GM19467 (cell line): ENCODE results near the gene ITPRIPL2.

Experiments
- ATAC-seq: cut with Tn5 transposase; IDR thresholded peaks from one replicate; pipeline ENCODE4 v1.9.1; 2021; ENCODE audit warnings: mild to moderate bottlenecking, moderate library complexity; ENCODE audit not compliant: unreplicated experiment

Gene ITPRIPL2

GRCh38 chr16:19140396-19140795 lies 26.6 kb downstream of the ITPRIPL2 start:
- no peak for ATAC-seq

- ATAC-seq = no peak
Observed at GRCh38 chr16:19142939-19143598, 29.3 kb downstream of the ITPRIPL2 start.

- no peak for ATAC-seq
Observed at GRCh38 chr16:19143599-19143956, 29.8 kb downstream of the ITPRIPL2 start.

GRCh38 chr16:19145010-19145409 lies 31.2 kb downstream of the ITPRIPL2 start:
- no peak for ATAC-seq

GRCh38 chr16:19147126-19147525 lies 33.4 kb downstream of the ITPRIPL2 start:
- ATAC-seq = no peak

- ATAC-seq = no peak
Observed at GRCh38 chr16:19147627-19148026, 33.9 kb downstream of the ITPRIPL2 start.

- no peak for ATAC-seq
Observed at GRCh38 chr16:19148189-19148588, 34.4 kb downstream of the ITPRIPL2 start.

GRCh38 chr16:19151310-19151709 lies 37.5 kb downstream of the ITPRIPL2 start:
- ATAC-seq = no peak

- no peak for ATAC-seq
Observed at GRCh38 chr16:19152042-19152441, 38.3 kb downstream of the ITPRIPL2 start.

GRCh38 chr16:19153876-19154275 lies 40.1 kb downstream of the ITPRIPL2 start:
- ATAC-seq = no peak

GRCh38 chr16:19162085-19162484 lies 48.3 kb downstream of the ITPRIPL2 start:
- no peak for ATAC-seq

- no peak for ATAC-seq
Observed at GRCh38 chr16:19163215-19163614, 49.5 kb downstream of the ITPRIPL2 start.

GRCh38 chr16:19164285-19164684 lies 50.5 kb downstream of the ITPRIPL2 start:
- ATAC-seq = no peak

- ATAC-seq = no peak
Observed at GRCh38 chr16:19165101-19165500, 51.3 kb downstream of the ITPRIPL2 start.

GRCh38 chr16:19166500-19166899 lies 52.7 kb downstream of the ITPRIPL2 start:
- no peak for ATAC-seq

GRCh38 chr16:19167710-19168370 lies 54.1 kb downstream of the ITPRIPL2 start, which contains the start of gene SYT17:
Gene SYT17 (plus strand): TSS chr16:19168240. CDS start chr16:19168647, 407 bp downstream.
- ATAC-seq = no peak

GRCh38 chr16:19168371-19169081 lies 54.8 kb downstream of the ITPRIPL2 start:
- ATAC-seq = no peak

GRCh38 chr16:19169082-19169639 lies 55.4 kb downstream of the ITPRIPL2 start:
- no peak for ATAC-seq

GRCh38 chr16:19170043-19170655 lies 56.4 kb downstream of the ITPRIPL2 start:
- no peak for ATAC-seq
